Epithelial cell of proximal tubule (primary cell): ENCODE data around the gene SCEL. TPM values are rescaled to one million over a fixed set of nuclear protein-coding genes. Genes with fewer than 3 reads are reported as not detected.
A peak's percentile ranks its signal among the peaks of the same experiment; 100 is the strongest.

Source experiments
- DNase-seq: peaks from one replicate; pipeline ENCODE4 v3.0.0-alpha.2; 2011; ENCODE audit warnings: low read depth
- H3K4me3 ChIP-seq: 2 replicates; pipeline ENCODE4 v1.5.1; 2011; ENCODE audit warnings: low read depth, mild to moderate bottlenecking, low read length
- total RNA-seq: library from RNA; depleted of rRNA; stranded (reverse); fragments of >200 nt; gene quantifications from 2 replicates; pipeline ENCODE4 v1.2.3, GENCODE V29; 2015
- TF ChIP-seq, protein P1 (sequence below): conservative IDR thresholded peaks from 2 replicates; pipeline ENCODE4 v1.5.1; 2012; ENCODE audit warnings: low read depth, mild to moderate bottlenecking, low read length

Gene SCEL
- total RNA-seq, 1 donor from 2014 or later, result 8.5 TPM

DNA sequence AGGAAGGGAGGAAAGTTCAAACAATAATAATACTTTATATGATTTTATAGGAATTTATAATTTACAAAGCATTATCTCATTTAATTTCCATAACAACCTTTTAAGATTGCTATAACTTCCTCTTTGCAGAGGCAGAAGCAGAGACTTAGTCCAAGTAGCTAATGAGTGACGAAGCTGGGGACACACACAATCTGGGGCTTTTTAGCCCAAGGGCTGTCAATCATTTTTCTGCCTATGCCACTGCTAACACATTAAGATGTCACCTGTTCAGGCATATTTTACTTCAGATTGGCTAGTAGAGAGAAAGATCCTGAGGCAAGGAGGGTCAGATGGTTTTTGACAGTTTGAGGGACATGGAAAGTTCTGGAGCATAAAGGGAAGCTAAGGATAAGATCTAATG is 12.6 kb downstream of the SCEL start:
- TF ChIP-seq, protein P1, sequence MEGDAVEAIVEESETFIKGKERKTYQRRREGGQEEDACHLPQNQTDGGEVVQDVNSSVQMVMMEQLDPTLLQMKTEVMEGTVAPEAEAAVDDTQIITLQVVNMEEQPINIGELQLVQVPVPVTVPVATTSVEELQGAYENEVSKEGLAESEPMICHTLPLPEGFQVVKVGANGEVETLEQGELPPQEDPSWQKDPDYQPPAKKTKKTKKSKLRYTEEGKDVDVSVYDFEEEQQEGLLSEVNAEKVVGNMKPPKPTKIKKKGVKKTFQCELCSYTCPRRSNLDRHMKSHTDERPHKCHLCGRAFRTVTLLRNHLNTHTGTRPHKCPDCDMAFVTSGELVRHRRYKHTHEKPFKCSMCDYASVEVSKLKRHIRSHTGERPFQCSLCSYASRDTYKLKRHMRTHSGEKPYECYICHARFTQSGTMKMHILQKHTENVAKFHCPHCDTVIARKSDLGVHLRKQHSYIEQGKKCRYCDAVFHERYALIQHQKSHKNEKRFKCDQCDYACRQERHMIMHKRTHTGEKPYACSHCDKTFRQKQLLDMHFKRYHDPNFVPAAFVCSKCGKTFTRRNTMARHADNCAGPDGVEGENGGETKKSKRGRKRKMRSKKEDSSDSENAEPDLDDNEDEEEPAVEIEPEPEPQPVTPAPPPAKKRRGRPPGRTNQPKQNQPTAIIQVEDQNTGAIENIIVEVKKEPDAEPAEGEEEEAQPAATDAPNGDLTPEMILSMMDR, result no peak
- H3K4me3 ChIP-seq, result no peak overlapping the region
- no peak for DNase-seq

DNA sequence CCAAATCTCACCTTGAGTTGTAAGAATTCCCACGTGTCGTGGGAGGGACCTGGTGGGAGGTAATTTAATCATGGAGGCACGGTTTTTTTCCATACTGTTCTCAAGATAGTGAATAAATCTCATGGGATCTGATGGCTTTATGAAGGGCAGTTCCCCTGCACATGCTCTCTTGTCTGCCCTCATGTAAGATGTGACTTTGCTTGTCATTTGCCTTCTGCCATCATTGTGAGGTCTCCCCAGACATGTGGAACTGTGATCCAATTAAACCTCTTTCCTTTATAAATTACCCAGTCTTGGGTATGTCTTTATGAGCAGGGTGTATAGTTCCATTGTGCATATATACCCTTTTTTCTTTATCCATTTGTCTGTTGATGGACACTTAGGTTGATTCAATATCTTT is 13.1 kb downstream of the SCEL start:
- TF ChIP-seq, protein P1, result no peak
- no peak overlapping the region for H3K4me3 ChIP-seq
- no peak for DNase-seq

DNA sequence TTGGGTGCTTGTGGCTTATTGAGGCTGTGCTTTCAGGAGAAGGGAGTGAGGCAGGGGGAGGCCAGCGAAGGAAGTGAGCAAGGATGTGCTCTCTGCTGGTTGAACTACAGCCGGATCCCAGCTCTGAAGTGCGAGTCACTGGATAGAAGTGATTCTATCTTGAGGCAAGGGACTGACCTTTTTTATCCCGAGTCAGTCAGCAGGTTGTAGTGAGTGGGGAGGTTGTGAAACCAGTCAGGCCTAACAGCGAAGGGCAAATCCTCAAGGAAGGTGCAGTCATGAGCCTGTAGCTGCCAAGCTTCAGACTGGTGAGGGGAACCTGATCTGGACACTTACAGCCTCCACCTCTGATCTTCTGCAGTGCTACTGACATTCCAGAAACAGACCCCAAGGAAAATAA is 18.6 kb downstream of the SCEL start:
- no peak overlapping the region for H3K4me3 ChIP-seq
- DNase-seq, result peak; percentile 68
- TF ChIP-seq, protein P1, result no peak

- no peak for DNase-seq
- TF ChIP-seq, protein P1, result no peak
- no peak overlapping the region for H3K4me3 ChIP-seq
These were observed 19.7 kb downstream of the SCEL start for GRCh38 chr13:77555246-77555645.

DNA sequence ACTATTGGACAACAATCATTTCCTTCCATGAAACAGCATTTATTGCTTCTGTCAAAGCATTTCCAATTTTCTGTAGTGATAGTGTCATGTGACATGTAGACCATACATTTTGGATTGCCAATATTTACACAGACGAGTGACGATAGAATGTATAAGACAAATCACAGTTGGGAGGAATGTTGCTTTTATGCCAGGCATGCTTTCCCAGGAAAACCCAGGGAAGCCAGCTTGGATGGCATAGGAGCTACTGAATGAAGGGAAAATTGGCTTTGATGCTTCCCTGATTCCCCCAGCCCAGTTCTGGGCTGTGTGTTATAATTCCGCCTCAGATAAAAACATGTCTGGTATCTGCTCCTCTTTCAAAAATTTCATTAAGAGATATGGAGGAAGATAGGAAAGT is 22.5 kb downstream of the SCEL start:
- TF ChIP-seq, protein P1, result no peak
- no peak overlapping the region for H3K4me3 ChIP-seq
- DNase-seq, result no peak

GRCh38 chr13:77563111-77563510 is 27.6 kb downstream of the SCEL start:
- H3K4me3 ChIP-seq, result no peak overlapping the region
- TF ChIP-seq, protein P1, result no peak
- no peak for DNase-seq

- TF ChIP-seq, protein P1, result peak; percentile 65
- H3K4me3 ChIP-seq, result no peak overlapping the region
- DNase-seq, result no peak
These were observed 30.1 kb downstream of the SCEL start for GRCh38 chr13:77565635-77566034.
